HG03520 (cell line): ENCODE measurements around the gene PIK3CA.
"Not testable (repeated sequence)": the region's sequence is repeated elsewhere in the genome, so short reads cannot be mapped to it uniquely, and the experiment has no call there.

ENCODE experiments used
- ATAC-seq: cut with Tn5 transposase; IDR thresholded peaks from one replicate; pipeline ENCODE4 v1.9.1; 2021; ENCODE audit warnings: mild to moderate bottlenecking, moderate library complexity; ENCODE audit not compliant: unreplicated experiment

The PIK3CA gene

DNA sequence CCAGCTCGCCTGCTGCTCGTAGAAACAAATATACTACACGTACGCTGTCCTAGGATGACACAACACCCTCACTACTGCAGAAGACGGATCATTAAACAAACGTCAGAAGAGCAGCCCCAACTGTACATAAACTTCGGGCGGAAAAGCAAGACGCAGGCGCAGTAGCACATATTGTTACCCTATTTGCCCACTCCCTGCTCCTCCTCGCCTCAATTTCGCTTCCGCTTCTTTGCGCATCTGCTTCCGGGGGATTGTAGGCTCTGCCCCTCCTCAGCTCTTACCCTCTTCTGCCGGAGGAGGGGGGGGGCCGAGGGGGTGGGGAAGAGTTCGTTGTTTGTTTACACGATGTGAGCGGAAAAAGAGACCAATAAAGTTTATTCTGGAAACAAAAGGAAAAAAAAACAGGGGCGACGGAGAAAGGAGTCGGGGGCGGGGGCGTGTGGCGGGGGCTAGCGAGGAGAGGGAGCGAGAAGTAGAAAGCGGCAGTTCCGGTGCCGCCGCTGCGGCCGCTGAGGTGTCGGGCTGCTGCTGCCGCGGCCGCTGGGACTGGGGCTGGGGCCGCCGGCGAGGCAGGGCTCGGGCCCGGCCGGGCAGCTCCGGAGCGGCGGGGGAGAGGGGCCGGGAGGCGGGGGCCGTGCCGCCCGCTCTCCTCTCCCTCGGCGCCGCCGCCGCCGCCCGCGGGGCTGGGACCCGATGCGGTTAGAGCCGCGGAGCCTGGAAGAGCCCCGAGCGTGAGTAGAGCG is at the start of gene PIK3CA:
Gene PIK3CA, plus strand, starts transcription at position 485 of the 743 bp plus-strand sequence. CDS start 50,469 bp downstream, outside the sequence.
- ATAC-seq: peak; percentile 75

DNA sequence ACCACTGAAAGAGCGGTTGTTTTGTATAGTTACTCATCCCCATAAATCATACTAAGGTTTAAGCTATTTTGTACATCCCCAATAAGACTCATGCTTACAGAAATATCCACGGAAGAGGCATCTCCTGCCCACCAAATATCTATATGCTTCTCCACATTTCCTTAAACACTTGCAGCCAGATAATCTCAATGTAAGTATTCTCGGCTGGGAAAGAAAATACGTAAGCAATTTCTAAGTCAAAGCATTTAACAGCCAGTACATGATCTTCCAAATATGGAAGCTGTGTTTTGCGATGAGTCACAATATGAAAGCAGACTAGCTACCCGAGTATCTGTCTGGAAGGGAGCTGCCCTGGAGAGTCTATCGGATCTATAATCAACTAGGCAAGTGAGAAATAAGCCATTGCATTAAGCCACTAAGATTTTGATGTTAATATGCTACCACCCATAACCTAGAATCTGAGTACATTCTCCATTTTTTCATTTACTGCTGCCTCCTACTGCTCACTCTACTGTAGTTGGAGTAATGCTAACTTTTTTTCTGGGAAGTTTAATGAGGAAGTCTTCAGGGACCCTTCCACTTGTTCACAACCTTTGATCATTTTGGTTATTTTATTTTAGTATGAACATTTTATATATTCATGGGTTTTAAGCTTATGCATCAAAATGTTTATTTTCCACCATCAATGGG is 49.6 kb upstream of the PIK3CA start:
- ATAC-seq: no peak

DNA sequence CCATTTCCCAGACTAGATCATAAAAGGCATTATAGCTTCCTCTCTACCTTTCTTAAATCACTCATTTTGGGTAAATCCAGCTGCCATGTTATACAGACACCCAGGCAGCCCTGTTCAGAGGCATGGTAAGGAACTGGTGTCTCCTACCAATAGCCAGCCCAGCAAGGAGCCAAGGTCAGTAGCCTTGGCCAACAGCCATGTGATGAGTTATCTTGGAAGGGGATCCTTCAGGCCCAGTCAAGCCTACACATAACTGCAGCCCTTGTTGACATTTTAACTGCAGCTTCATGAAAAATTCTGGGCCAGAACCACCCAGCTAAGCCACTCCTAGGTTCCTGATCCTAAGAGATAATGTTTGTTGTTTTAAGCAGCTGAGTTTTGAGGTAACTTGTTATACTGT is 47.5 kb upstream of the PIK3CA start:
- no peak for ATAC-seq

DNA sequence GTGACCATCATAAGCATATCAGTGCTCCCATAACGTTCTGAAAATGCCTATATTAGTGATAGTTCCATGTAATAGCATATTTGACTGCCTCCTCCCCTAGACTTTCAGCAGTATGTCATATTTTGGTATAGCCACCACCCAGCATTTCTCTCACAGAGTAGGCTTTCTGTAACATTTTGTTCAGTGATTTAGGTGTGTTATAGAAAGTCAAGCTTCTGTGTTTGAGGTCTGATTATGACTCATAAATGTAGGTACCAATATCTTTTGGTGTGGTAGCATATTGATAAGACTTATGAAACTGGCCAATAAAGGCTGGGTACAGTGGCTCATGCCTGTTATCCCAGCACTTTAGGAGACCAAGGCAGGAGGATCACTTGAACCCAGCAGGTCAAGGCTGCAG is 42.3 kb upstream of the PIK3CA start:
- ATAC-seq: no peak

DNA sequence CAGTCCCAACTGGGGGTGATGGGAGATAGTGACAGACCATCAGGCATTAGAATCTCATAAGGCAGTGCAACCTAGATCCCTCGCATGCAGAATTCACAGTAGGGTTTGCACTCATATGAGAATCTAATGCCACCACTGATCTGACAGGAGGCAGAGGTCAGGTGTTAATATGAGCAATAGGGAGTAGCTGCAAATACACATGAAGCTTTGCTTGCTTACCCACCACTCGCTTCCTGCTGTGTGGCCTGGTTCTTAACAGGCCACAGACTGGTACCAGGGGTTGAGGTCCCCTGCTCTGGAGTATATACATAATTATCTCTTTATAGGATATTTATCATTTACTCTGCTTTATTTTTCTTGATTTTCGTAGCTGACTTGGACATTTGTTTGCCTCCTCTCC is 40.5 kb upstream of the PIK3CA start:
- no peak for ATAC-seq

DNA sequence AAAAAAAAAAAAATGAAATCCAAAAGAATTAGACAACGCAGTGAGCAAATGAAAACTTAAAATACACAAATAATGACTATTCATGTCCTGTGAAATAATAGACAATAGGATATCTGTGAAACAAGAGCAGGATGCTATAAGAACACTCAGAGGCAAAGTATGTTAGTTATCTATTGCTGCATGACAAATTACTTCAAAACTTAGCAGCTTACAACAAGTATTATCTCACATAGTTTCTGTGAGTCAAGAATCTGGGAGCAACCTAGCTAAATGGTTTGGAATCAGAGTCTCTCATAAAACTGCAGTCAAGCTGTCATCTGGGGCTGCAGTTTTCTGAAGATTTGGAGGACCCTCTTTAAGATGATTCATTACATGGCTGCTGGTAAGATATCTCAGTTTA is 40.1 kb upstream of the PIK3CA start:
- no peak for ATAC-seq

DNA sequence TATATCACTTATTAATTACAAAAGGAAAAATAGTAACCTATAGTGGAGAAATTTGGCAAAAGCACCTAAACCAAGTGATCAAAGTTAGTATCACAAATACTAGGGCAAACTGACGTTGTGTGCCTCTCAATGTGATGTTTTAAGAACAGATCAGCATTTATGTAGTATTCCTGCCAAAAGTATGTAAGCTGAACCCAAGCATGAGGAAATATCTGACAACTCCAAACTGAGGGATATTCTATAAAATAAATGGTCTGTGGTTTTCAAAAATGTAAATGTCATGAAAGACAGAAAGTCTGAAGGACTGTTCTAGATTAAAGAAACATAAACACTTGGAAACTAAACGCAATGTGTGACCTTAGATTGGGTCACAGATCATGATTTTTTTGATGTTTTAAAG is 34.3 kb upstream of the PIK3CA start:
- ATAC-seq: no peak

DNA sequence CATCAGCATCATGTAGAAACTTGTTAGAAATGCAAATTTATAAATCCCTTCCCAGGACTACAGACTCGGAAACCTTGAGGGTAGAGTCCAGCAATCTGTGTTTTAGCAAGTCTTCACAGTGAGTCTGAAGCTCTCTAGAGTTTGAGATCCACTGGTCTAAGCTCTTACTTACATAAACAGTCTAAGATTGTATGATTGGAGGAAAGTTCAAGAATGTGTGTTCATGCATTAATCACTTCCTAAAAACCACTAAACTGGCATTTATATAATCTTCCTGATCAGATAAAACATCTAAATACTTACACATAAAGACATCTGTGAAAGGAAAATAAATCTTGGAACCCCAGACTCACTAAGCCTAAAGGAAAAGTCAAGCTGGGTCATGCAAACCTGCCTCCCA is 32.7 kb upstream of the PIK3CA start:
- ATAC-seq: not testable (repeated sequence)

DNA sequence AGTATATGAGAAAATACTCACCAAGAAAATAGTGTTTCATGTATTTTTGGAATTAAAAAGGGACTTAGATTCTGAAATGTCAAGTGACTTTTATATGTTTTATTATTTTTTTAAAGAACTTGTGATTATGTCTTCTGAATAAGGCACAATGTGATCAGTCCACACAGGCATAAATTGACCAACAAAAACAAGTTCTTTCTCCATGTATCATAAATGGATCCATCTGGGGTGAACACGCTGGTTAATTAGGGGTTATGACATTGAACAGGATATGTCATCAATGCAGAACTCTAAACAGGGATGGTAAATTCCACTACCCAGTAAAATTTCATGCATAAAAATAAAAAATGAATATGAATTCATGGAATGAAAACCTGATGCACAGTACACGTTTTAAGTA is 31.3 kb upstream of the PIK3CA start:
- no peak for ATAC-seq

DNA sequence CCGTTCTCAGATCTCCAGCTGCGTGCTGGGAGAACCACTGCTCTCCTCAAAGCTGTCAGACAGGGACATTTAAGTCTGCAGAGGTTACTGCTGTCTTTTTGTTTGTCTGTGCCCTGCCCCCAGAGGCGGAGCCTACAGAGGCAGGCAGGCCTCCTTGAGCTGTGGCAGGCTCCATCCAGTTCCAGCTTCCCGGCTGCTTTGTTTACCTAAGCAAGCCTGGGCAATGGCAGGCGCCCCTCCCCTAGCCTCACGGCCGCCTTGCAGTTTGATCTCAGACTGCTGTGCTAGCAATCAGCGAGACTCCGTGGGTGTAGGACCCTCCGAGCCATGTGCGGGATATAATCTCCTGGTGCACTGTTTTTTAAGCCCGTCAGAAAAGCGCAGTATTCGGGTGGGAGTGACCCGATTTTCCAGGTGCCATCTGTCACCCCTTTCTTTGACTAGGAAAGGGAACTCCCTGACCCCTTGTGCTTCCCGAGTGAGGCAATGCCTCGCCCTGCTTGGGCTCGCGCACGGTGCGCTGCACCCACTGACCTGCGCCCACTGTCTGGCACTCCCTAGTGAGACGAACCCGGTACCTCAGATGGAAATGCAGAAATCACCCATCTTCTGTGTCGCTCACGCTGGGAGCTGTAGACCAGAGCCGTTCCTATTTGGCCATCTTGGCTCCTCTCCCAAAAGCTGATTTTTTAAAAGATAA is 15.8 kb upstream of the PIK3CA start:
- not testable (repeated sequence) for ATAC-seq

DNA sequence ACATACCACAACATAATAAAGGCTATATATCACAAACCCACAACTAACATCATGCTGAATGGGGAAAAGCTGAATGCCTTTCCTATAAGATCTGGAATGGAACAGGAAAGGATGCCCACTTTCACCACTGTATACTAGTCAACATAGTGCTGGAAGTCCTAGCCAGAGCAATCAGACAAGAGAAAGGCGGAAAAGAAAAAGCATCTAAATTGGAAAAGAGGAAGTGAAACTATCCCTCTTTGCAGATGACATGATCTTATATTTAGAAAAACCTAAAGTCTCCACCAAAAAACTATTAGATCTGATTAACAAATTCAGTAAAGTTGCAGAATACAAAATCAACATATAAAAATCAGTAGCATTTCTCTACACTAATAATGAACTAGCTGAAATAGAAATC is 14.6 kb upstream of the PIK3CA start:
- no peak for ATAC-seq

DNA sequence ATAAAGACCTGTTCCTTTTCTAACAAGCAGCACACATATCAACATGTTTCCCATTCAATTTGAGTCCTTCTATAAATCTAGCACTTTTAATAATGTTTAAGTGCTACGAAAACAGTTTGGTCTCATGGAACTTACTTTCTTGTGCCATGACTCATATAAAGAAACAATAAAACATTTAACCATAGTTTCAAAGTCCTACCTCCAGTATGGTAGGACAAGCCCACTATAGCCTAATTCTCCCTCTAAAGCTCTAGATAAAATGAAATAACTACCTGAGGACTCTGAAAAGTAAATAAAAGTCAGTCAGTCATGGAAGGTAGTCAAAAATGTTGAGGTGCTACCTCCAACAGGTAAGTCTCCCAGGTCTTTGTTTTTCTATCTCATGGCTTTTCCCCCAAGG is 12.0 kb upstream of the PIK3CA start:
- ATAC-seq: no peak

DNA sequence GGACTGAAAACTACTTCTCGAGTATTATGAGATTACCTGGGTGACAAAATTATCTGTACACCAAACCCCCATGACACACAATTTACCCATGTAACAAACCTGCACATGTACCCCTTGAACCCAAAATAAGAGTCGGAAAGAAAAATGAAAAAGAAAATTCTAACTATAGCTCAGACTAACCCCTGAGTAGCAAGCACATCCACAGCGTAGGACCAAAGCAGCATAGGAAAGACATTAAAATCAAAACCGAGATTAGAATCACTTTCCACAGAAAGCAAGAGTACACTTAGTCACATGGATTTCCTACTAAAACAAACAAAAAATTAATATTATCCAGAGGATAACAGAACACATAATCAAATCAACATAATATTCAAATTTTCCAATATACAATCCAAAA is 6.3 kb upstream of the PIK3CA start:
- no peak for ATAC-seq

DNA sequence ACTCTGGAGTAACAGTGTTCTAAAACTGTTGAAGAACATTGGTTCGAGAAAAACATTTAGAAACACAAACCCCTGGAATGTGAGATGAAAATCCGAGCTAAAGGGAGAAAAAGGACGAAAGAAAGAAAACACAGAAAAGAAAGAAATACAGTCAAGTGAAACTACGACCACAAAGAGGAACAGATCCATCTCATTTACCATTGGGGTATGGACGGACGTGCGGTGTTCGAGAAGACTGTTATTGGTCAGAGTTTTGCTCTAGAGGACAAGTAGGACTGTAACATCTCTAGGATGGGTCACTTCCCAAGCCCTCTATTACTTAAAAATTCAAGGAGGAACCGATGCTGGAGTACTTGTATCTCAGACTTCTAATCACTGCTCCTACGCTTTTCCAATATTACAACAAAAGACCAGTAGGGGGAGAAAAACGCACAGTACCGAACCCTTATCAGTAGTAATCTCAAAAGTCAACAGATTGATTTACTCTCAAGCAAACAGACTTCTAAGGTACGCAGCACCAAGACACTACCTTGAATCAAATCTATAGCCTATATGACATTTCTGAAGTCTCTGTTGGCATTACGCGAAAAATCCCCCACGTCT is 1.1 kb upstream of the PIK3CA start:
- ATAC-seq: peak; percentile 23

DNA sequence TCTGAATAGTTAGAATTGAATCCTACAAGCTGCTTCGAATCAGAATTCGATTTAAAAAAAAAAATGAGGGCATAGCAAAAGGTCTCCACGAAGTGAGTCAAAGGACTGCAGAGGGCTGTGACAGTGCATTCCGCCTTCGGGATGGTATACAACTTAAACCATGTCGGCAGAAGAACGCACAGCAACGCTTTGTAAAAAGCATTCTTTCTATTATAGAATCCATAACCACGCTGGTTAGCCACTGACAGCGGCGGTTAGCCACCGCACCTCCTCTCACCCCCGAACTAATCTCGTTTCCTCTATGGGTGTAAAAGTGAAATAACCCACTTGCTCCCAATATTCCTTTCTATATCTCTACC is 664 bp upstream of the PIK3CA start:
- peak; percentile 25 for ATAC-seq

DNA sequence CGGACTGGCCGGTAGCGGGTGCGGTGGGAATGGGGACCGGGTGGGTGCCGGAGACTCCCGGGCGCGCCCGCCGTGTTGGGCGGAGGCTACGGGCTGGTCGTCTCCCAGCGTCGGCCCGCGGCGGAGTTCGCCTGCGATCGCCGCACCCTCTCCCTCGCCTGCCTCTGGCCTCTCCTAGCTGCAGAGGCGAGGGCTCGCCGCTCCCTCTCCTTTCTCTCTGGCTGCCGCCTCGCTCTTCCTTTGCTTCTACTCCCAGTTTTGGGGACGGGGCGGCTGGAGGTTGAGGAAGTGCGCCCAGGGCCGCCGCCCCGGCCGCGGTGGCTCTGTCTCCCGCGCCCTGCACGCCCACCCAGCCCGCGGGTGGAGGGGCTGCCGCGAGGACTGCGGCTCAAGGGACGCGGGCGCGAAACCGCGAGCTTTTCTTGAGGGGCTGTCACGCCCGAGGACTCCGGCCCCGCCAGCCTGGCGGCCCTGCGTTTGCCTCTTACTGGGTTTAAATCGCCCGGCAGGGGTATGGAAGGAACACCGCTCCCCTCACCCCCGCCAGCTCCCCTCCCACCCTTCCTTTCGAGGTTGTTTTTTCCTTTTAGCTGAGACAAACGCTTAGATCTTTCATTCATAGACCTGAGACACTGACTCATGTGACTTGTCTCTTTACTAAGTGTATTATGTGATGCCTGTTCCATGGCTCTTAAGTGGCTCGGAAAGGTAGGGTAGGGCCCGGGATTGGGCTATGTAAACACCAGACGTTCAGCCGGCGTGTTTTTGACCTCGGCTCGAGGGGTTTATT is 654 bp downstream of the PIK3CA start:
- peak; percentile 18 for ATAC-seq

DNA sequence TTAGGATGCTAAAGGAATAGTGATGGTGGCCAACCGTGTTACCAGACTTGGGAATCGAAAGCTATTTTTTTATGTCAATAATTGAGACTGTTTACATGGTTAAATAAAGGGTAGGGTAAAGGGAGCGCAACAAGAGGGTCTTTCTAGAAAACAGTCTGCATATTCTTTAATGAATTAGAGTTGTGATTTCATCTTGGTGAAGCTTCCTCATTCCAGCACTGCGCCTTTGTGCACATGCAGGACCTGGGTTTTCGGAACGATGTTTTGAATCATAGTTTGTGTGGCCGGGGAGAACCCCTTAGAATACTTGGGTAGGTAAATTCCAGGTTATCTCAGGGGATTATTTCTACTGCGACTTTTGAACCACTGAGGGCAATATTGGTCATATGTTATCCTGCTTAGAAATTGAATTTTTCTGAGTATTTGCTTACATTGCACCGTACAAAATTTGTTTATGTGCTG is 1.3 kb downstream of the PIK3CA start:
- peak; percentile 25 for ATAC-seq

DNA sequence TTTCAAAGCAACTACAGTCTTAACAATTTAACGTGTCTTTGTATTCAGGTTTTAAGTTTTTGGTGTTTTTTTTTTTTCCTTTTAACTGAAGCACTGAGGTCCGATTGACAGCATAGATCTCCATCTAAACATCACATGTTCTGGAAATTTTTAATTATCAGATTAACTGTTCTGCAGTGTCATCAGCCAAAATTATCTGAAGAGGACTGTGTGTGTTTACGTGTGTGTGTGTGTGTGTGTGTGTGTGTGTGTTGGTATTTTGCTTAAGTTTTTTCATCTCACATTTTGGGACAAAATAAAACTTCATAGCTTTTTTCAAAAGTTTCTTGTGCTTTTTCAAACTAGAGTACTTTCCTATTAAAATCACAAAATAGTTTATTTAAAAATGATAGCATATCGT is 1.8 kb downstream of the PIK3CA start:
- no peak for ATAC-seq

DNA sequence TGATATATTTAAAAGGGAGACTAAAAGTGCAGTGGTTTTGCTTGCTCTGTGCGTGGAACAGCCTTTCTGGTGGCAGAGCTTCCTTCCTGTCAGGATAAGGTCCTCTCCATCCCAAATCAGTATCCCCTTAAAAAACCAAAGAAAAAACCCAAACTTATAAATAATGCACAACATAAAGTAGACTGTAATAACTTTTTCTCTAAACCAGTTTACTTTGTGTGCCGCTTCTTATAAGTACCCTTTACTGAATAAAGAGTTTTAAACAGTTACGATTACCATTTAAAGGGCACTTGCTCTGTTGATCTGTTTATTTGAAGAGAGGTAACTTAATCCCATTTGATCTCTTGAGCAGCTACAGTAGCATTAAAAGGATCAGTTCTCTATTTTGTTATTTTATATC is 2.5 kb downstream of the PIK3CA start:
- no peak for ATAC-seq

DNA sequence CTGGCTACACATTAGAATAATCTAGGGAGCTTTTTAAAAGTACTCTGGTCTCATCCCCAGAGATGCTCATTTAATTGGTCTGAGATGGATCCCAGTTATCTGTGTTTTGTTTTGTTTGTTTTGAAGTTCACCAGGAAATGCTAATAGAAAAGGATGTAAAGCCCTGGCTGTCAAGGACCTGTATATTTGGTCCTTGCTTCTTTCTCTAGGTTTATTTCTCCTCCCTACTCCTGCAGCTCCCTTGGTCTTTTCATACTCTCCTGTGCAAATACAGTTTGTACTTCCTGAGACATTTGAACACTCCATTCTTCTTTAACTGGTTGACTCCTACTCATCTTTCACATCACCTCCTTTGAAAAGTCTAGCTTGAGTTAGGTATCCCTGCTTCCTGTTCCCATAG is 3.3 kb downstream of the PIK3CA start:
- ATAC-seq: no peak

DNA sequence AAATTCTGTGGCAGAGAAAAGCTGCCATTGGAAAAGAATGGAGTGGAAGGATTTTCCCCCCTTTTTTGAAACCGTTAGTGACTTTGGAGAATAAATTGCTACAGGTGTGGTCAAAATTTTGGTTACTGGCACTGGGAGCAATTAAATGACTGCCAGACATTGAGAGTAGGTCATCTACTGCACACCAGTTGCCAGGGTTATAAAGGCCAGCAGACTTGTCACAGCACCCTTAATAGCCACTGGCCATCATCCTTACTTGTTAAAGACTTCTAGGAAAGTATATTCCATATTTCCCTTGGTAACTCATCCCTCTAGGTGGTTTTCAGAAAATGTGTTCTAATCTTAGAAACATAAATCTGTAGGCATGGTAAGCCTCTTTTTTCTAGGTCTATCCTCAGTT is 8.0 kb downstream of the PIK3CA start:
- no peak for ATAC-seq
